ENCODE data around the gene C17orf107. TPM values are rescaled to one million over a fixed set of nuclear protein-coding genes. Genes with fewer than 3 reads are reported as not detected.

Gene C17orf107
- total RNA-seq, 1 experiment from 2014 or later: 1.7 TPM

- H3K9me3 ChIP-seq (ENCODE audit: control insufficient read depth in 1 of 2, insufficient read depth in 1 of 2, low read depth in 1 of 2, low read length in 2 of 2): no peaks in the 10 kb centered on the region
- ChIA-PET POLR2A (no interaction called here), RAD21 (ENCODE audit: low non-redundant PET in 1 of 2, low total read pairs in 2 of 2, uncharacterized antibody in 2 of 2, unreplicated experiment in 2 of 2) (no interaction called here), CTCF (no interaction called here)
- no peak overlapping the region for H3K4me3 ChIP-seq (replicated peaks in 1 of 2; ENCODE audit: low read depth in 1 of 2, low read length in 2 of 2)
- intact Hi-C loops (cut with micrococcal nuclease): no loop called here
- no peaks in the 10 kb centered on the region for H3K79me2 ChIP-seq (ENCODE audit: insufficient read depth, low read length)
- TF ChIP-seq POLR2AphosphoS5 (IDR thresholded peaks at IDR 0.05; ENCODE audit: low read depth, low read length) (no peak), TCF7L2 (IDR thresholded peaks at IDR 0.05; ENCODE audit: borderline replicate concordance, extremely low read depth, insufficient read depth, insufficient read length) (no peak), SP1 (IDR thresholded peaks at IDR 0.05; ENCODE audit: low read depth) (no peak), EZH2 (IDR thresholded peaks at IDR 0.05) (no peak), ELF1 (IDR thresholded peaks at IDR 0.05; ENCODE audit: borderline replicate concordance, low read depth) (no peak), FOSL1 (IDR thresholded peaks at IDR 0.05; ENCODE audit: low read depth) (no peak), CTCF (IDR thresholded peaks at IDR 0.05 in 2 of 3, conservative IDR thresholded peaks at IDR 0.05 in 1 of 3; ENCODE audit: borderline replicate concordance in 1 of 3, insufficient read depth in 1 of 3, low read depth in 2 of 3, low read length in 2 of 3) (no peak), ZNF274 (IDR thresholded peaks at IDR 0.05; ENCODE audit: low read depth, low read length) (no peak), SIN3A (IDR thresholded peaks at IDR 0.05; ENCODE audit: low read depth) (no peak), SRF (IDR thresholded peaks at IDR 0.05; ENCODE audit: low read depth) (no peak), CBX3 (IDR thresholded peaks at IDR 0.05; ENCODE audit: low read depth) (no peak), CEBPB (IDR thresholded peaks at IDR 0.05; ENCODE audit: low read depth) (no peak), JUND (IDR thresholded peaks at IDR 0.05) (no peak), EZH2phosphoT487 (IDR thresholded peaks at IDR 0.05; ENCODE audit: borderline replicate concordance) (no peak), EGR1 (IDR thresholded peaks at IDR 0.05; ENCODE audit: low read depth) (no peak)
- TF ChIP-seq, protein P1, sequence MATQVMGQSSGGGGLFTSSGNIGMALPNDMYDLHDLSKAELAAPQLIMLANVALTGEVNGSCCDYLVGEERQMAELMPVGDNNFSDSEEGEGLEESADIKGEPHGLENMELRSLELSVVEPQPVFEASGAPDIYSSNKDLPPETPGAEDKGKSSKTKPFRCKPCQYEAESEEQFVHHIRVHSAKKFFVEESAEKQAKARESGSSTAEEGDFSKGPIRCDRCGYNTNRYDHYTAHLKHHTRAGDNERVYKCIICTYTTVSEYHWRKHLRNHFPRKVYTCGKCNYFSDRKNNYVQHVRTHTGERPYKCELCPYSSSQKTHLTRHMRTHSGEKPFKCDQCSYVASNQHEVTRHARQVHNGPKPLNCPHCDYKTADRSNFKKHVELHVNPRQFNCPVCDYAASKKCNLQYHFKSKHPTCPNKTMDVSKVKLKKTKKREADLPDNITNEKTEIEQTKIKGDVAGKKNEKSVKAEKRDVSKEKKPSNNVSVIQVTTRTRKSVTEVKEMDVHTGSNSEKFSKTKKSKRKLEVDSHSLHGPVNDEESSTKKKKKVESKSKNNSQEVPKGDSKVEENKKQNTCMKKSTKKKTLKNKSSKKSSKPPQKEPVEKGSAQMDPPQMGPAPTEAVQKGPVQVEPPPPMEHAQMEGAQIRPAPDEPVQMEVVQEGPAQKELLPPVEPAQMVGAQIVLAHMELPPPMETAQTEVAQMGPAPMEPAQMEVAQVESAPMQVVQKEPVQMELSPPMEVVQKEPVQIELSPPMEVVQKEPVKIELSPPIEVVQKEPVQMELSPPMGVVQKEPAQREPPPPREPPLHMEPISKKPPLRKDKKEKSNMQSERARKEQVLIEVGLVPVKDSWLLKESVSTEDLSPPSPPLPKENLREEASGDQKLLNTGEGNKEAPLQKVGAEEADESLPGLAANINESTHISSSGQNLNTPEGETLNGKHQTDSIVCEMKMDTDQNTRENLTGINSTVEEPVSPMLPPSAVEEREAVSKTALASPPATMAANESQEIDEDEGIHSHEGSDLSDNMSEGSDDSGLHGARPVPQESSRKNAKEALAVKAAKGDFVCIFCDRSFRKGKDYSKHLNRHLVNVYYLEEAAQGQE (IDR thresholded peaks at IDR 0.05; ENCODE audit: low read depth): no peak
- H2AFZ ChIP-seq (ENCODE audit: low read depth, low read length, poor library complexity, severe bottlenecking): no peak overlapping the region
- no peaks in the 10 kb centered on the region for H3K9me2 ChIP-seq (ENCODE audit: insufficient read depth)
- H3K27ac ChIP-seq (ENCODE audit: low read depth, low read length): no peak overlapping the region
- no peak overlapping the region for H3K4me2 ChIP-seq (ENCODE audit: low read length)
- ATAC-seq (no peak), DNase-seq (ENCODE audit: low read depth, low spot score) (no peak)
- H4K20me1 ChIP-seq (ENCODE audit: insufficient read depth): no peaks in the 10 kb centered on the region
- no peaks in the 10 kb centered on the region for H3K27me3 ChIP-seq (ENCODE audit: insufficient read depth, low read length)
- BruUV-seq (replicated peaks): no TSS peak
- H3K36me3 ChIP-seq (ENCODE audit: control insufficient read depth in 1 of 2, insufficient read depth in 2 of 2, low read length in 2 of 2): peaks cover 9 to 26% of the 10 kb centered on the region in 2 experiments; a peak in 3 of 4 replicates
- peaks cover 10 to 14% of the 10 kb centered on the region in 2 experiments for H3K4me1 ChIP-seq (ENCODE audit: control insufficient read depth in 1 of 2, insufficient read depth in 2 of 2, low read length in 2 of 2)
- H3K9ac ChIP-seq (ENCODE audit: low read length): no peak overlapping the region
Measured at GRCh38 chr17:4898927-4899326, 409 bp upstream of the C17orf107 start.
